ENCODE results near the gene BTG2.
"Not testable (repeated sequence)": the region's sequence is repeated elsewhere in the genome, so short reads cannot be mapped to it uniquely, and the experiment has no call there.

BTG2 gene

GRCh38 chr1:203304919-203305808, at the start of gene BTG2:
TSS of gene BTG2 (plus strand) at chr1:203305519. CDS start at chr1:203305607, 88 bp downstream.
- DNase-seq: peak; percentile 76

- not testable (repeated sequence) for DNase-seq
These were observed 48.7 kb upstream of the BTG2 start for GRCh38 chr1:203256636-203257035.

- no peak for DNase-seq
These were observed 41.8 kb upstream of the BTG2 start for GRCh38 chr1:203263496-203263895.

- no peak for DNase-seq
These were observed 41.2 kb upstream of the BTG2 start for GRCh38 chr1:203264052-203264501.

- no peak for DNase-seq
These were observed 39.8 kb upstream of the BTG2 start for GRCh38 chr1:203265541-203265940.

GRCh38 chr1:203266140-203266539, 39.2 kb upstream of the BTG2 start:
- not testable (repeated sequence) for DNase-seq

- DNase-seq: no peak
These were observed 37.9 kb upstream of the BTG2 start for GRCh38 chr1:203267347-203267846.

GRCh38 chr1:203267912-203268311, 37.4 kb upstream of the BTG2 start:
- DNase-seq: no peak

- no peak for DNase-seq
These were observed 36.2 kb upstream of the BTG2 start for GRCh38 chr1:203268901-203269653.

- DNase-seq: no peak
These were observed 35.7 kb upstream of the BTG2 start for GRCh38 chr1:203269654-203270020.

- no peak for DNase-seq
These were observed 34.9 kb upstream of the BTG2 start for GRCh38 chr1:203270448-203270847.

- no peak for DNase-seq
These were observed 34.1 kb upstream of the BTG2 start for GRCh38 chr1:203271018-203271743.

GRCh38 chr1:203271962-203272632, 33.2 kb upstream of the BTG2 start:
- no peak for DNase-seq

- DNase-seq: no peak
These were observed 32.6 kb upstream of the BTG2 start for GRCh38 chr1:203272633-203273205.

GRCh38 chr1:203273206-203273868, 32.0 kb upstream of the BTG2 start:
- DNase-seq: no peak

- no peak for DNase-seq
These were observed 31.3 kb upstream of the BTG2 start for GRCh38 chr1:203273869-203274602.

GRCh38 chr1:203274603-203275381, 30.5 kb upstream of the BTG2 start:
- DNase-seq: no peak

- DNase-seq: no peak
These were observed 29.6 kb upstream of the BTG2 start for GRCh38 chr1:203275656-203276272.

- no peak for DNase-seq
These were observed 28.9 kb upstream of the BTG2 start for GRCh38 chr1:203276408-203276807.
